Measurements from ENCODE around the gene AMFR.

Gene AMFR

GRCh38 chr16:56362057-56362655, 63.2 kb downstream of the AMFR start:
- no peak for DNase-seq

- DNase-seq, result no peak
Observed at GRCh38 chr16:56360117-56361008, 65.0 kb downstream of the AMFR start.

GRCh38 chr16:56357765-56358322, 67.5 kb downstream of the AMFR start:
- DNase-seq, result no peak

DNA sequence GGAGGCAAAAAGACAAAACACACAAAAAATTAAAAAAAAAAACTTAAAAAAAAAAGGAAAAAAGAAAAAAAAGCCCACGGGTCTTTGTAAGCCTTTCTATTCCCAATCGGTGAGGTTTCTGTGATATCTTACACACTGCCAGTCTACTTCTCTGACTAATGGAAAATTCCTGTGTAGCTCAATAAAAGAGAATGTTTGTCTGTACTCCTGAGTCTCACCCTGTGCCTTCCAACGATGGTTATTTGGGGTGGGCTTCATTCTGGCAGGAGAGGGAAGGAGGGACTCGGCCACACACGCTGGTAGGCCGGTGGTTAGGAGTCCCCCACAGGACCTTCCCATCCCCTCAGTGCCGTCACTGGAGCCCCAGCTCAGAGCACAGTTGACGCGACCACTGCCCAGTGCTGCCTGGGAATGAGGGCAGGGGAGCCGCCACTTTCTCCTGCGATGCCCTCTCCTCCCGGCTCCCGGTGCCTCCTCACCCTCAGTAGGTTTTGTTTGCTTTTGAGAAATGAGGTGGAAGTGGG, 68.0 kb downstream of the AMFR start:
- no peak for DNase-seq

DNA sequence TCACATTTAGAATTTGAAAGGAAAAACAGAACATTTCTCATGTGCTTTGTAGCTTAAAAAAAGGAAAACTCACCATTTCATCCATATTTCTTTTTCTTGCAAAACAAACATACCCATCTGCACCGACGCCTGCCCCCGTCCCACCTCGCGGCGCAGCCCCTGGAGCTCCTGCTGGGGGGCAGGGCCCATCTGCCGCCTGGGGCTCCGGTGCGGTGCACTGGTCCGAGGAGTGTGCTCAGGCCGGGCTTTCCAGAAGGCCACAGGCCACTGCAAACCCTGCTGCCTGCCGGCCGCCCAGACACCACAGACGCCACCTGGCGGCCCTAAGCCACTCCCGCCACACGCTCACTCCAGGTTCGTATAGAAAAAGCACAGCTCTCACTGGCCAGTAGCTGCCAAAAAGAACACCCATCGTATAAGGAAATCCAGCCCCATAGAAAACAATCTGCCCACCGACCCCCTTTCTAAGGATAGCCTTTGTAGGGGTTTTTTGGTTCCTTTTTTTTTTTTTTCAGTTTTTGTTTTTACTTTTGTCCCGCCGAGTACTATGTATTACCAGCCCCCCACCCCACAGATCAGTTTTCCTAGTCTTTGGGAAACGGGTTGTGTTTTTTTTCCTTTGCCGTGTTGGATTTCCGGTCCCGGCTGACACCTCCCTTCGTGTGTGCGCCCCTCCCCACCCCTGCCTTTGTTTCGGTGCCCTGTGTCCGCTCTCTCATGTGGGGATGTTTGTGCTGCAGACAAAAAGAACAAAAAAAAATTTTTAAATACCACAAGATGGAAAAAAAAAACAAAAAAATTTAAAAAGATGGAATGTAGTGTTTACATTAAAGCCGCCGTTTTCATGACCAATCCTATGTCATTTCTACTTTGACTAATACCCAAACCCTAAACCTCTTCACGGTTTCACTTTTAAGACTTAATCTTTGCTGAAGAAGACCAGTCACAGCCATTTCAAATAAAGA, 68.8 kb downstream of the AMFR start:
- peak; percentile 59 for DNase-seq

GRCh38 chr16:56355786-56356275, 69.5 kb downstream of the AMFR start:
- DNase-seq, result no peak

DNA sequence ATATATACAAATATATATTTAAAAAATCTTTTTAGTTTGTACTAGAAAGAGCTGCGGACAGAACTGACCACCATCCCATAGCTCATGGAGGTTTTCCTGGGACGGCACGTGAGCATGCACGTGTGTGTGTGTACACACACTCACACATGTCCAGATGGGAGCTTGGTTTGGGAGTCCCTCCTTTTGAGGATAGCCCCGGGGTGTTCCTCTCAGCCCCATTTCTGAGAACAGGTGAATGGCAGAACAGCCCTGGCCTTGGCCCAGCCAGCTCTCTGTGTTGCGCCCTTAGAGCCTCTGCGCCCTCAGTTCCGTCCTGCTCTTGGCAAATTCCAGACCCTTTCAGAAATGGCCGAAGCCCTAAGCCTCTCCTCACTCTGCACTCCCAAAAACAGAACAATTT, 70.1 kb downstream of the AMFR start:
- DNase-seq, result no peak

- DNase-seq, result no peak
Observed at GRCh38 chr16:56354746-56355145, 70.6 kb downstream of the AMFR start.

DNA sequence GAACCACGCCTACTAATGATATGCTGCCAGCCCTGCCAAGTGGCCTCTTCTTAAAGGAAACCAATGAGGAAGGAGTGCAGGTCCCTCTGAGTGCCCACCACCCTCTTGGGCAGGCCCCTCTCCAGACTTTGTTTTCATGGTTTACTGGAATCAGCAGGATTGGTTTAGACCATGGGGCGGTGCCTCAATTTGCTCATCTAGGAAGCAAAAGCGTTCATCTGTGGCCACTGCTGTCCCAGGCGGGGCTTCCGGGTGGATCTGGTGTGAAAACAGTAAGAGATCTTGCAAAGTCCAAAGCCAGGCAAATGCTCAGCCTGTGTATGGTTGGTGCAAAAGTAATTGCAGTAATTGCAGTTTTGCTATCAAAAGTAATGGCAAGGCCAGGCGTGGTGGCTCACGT, 71.3 kb downstream of the AMFR start:
- no peak for DNase-seq

DNA sequence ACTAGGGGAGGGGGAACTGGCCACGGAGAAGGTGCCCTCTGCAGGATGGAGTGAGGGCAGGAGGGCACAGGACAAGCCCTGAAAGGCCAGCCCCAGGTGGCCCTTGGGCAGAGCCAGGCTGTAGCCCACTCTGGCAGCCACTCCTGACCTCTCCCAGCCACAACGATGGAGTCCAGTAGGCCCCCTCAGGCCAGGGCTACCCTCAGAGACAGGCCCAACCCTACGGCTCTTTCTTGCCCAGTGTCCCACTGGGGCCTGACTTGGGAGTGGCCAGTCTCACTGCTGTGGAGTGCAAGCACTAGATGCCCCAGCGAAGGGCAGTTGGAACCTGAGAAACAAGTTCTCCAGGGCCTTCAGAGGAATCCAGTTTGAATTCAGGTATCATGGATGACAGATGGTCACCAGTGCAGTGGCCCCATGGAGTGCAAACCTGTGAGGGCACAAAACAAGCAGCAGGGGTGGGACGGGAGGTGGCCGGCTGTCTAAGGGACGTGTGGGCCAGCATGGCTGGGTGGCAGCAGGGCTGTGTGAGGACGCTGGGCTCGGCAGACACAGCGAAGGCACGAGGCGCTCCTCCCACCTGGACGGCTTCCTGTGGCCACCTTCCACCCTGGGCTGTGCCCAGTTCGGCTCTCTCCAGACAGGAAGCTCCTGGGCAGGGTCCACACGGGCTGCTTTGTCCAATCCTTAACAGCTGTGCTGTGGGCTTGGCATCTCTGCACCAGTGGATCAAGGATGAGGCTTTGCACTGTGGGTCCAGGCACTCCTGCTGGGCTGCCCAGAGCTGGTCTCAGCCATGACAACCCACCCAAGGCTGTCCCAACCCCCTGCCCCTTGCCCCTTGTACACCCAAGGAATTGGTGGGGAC, 72.1 kb downstream of the AMFR start:
- no peak for DNase-seq

- no peak for DNase-seq
Observed at GRCh38 chr16:56352351-56353053, 72.8 kb downstream of the AMFR start.

- no peak for DNase-seq
Observed at GRCh38 chr16:56351481-56351880, 73.9 kb downstream of the AMFR start.

DNA sequence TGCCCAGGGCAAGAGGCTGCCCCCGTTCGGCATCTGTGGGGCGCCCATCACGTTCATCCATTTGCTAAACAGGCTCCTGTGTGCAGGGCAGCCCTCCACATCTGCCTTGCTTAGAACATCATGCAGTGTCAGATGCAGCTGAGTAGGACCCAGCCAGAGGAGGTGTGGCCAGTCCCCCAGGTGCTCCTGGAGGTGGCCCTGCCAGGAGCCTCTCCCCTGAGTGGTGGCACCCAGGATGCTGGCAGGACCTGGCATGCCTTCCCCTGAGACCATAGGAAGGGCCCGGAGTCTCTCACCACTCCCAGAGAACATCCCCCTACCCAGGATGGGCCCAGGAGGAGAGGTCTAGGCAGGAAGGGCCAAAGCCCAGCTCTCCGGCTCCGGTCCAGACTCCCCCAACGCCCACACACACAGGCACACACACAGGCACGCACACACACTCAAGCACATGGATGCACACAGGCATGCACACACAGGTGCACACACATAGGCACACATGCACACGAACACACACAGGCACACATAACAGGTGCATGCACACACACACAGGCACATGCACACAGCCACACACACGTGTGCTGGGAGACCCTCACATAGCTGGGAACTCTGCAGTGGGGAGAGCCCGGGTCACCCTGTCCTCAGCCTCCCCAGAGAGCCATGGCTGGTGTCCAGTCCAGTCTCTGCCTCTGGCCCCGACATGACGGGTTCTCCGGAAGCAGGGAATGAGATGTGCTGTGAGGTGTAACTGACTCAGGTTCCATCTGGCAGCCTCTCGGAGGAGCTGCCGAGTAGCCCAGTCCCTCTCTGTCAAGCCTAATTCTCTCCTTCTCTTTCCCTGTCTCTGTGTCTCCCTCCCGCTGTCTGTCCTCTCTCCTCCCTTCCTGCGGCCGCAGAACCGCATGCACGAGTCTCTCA, 74.6 kb downstream of the AMFR start:
- DNase-seq, result no peak

DNA sequence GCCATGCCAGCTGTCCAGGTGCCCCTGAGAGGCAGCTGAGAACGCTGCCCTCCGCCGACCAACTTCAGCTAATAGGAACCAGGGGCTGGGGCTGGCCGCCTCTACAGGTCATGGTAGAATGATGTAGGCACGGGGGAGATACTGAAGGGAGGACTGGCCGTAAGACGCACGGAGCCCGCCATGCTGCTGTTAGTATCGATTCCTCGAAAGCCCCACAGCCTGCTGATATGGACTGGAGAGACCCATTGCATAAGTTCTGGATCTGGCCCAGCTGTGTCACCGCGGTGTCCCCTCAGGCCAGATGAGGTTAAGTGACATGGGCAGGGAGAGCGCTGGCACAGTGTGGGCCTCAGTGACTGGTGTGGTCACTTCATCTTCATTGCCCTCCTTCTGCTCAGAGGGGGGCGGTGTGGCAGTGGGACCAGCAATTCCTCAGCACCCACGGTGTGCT, 75.6 kb downstream of the AMFR start:
- no peak for DNase-seq

GRCh38 chr16:56349086-56349415, 76.3 kb downstream of the AMFR start:
- no peak for DNase-seq

- no peak for DNase-seq
Observed at GRCh38 chr16:56348168-56349085, 76.9 kb downstream of the AMFR start.

- DNase-seq, result no peak
Observed at GRCh38 chr16:56347670-56348069, 77.7 kb downstream of the AMFR start.

- no peak for DNase-seq
Observed at GRCh38 chr16:56347166-56347565, 78.2 kb downstream of the AMFR start.
